Measurements from ENCODE around the gene JADE3. TPM values are rescaled to one million over a fixed set of nuclear protein-coding genes. Genes with fewer than 3 reads are reported as not detected.

Gene JADE3
- total and polyA plus RNA-seq, 2 experiments from 2014 or later = 4.5 to 15.3 TPM

DNA sequence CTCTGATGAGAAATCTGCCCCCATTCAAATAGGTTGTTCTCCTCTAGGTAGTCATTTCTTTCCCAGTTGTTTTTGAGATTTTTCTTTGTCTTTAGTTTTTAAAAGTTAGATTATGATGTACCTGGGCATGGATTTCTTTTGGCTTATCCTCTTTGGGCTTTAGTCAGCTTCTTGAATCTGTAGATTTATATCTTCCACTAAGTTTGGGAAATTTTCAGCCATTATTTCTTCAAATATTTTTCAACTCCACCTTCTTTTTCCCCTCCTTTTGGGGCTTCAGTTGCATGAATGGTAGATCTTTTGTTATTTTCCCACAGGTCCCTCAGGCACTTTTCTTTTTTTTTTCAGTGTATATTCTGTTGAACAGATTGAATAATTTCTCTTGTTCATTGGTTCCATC lies 77.3 kb downstream of the JADE3 start (continued):
- no peak for TF ChIP-seq CREB1 (CRISPR knock-in tag; IDR thresholded peaks at IDR 0.05; ENCODE audit: low read depth)
- TF ChIP-seq, protein P1, sequence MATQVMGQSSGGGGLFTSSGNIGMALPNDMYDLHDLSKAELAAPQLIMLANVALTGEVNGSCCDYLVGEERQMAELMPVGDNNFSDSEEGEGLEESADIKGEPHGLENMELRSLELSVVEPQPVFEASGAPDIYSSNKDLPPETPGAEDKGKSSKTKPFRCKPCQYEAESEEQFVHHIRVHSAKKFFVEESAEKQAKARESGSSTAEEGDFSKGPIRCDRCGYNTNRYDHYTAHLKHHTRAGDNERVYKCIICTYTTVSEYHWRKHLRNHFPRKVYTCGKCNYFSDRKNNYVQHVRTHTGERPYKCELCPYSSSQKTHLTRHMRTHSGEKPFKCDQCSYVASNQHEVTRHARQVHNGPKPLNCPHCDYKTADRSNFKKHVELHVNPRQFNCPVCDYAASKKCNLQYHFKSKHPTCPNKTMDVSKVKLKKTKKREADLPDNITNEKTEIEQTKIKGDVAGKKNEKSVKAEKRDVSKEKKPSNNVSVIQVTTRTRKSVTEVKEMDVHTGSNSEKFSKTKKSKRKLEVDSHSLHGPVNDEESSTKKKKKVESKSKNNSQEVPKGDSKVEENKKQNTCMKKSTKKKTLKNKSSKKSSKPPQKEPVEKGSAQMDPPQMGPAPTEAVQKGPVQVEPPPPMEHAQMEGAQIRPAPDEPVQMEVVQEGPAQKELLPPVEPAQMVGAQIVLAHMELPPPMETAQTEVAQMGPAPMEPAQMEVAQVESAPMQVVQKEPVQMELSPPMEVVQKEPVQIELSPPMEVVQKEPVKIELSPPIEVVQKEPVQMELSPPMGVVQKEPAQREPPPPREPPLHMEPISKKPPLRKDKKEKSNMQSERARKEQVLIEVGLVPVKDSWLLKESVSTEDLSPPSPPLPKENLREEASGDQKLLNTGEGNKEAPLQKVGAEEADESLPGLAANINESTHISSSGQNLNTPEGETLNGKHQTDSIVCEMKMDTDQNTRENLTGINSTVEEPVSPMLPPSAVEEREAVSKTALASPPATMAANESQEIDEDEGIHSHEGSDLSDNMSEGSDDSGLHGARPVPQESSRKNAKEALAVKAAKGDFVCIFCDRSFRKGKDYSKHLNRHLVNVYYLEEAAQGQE (IDR thresholded peaks at IDR 0.05; ENCODE audit: unreplicated experiment) = no peak
- no peak for TF ChIP-seq POLR2AphosphoS5 (IDR thresholded peaks at IDR 0.05; ENCODE audit: low read depth)
- TF ChIP-seq NANOG (IDR thresholded peaks at IDR 0.05; ENCODE audit: borderline replicate concordance) = no peak

DNA sequence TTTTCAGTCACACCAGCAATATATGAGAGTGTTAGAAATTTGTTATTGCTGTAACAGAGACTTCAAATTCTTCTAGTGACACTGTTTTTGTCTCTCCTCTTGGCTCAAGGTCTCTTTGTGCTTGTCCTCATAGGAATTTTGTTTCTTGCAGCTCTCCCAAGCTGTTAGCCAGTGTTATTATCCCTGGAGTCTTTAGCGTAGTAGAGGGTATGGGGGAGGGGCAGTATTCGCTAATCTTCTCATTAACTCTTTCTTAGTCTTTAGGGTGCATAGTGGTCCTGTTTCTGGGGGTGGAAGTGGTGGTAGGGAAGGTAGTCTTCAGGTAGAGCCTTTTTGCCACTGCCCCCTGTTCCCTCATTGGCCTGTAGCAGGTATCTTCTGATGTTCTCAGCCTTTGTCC lies 79.4 kb downstream of the JADE3 start:
- Histone ChIP-seq H3K27me3 (ENCODE audit: insufficient read depth) (no peaks in the 10 kb centered on the region), H3K36me3 (ENCODE audit: insufficient read depth) (no peaks in the 10 kb centered on the region), H3K9me2 (ENCODE audit: insufficient read depth) (no peaks in the 10 kb centered on the region), H3F3A (replicated peaks; ENCODE audit: low read depth) (no peaks in the 10 kb centered on the region), H3K79me2 (replicated peaks; ENCODE audit: insufficient read depth) (no peaks in the 10 kb centered on the region; the same call in 1 of the 2 replicates), H3K4me3 (no peak overlapping the region; the same call in 1 of the 2 replicates), H3K4me2 (peak overlapping the region; percentile 4), H3K27ac (ENCODE audit: low read depth) (0 out of 2 replicates have a peak overlapping the region, but pooled peaks have one; percentile 39), H3K4me1 (ENCODE audit: insufficient read depth) (peaks cover 24% of the 10 kb centered on the region), H4K20me1 (replicated peaks; ENCODE audit: insufficient read depth) (no peaks in the 10 kb centered on the region; the same call in 1 of the 2 replicates), H2AFZ (no peak overlapping the region)
- Mint-ChIP-seq H3K27ac (peak overlapping the region; percentile 74), H3K4me1 (peaks cover 24% of the 10 kb centered on the region), H3K27me3 (ENCODE audit: insufficient read depth, low read depth, poor library complexity) (no peaks in the 10 kb centered on the region), H3K9me3 (no peaks in the 10 kb centered on the region), H3K36me3 (ENCODE audit: low read depth) (peaks cover 20% of the 10 kb centered on the region; the same call in 2 of the 3 replicates), H3K4me3 (peak overlapping the region; percentile 47)
- DNase-seq (ENCODE audit: low spot score) = peak; percentile 49
- ATAC-seq = peak; percentile 73
- TF ChIP-seq NANOG (IDR thresholded peaks at IDR 0.05; ENCODE audit: borderline replicate concordance) = no peak
- TF ChIP-seq CREB1 (CRISPR knock-in tag; IDR thresholded peaks at IDR 0.05; ENCODE audit: low read depth) = no peak
- TF ChIP-seq, protein P2, sequence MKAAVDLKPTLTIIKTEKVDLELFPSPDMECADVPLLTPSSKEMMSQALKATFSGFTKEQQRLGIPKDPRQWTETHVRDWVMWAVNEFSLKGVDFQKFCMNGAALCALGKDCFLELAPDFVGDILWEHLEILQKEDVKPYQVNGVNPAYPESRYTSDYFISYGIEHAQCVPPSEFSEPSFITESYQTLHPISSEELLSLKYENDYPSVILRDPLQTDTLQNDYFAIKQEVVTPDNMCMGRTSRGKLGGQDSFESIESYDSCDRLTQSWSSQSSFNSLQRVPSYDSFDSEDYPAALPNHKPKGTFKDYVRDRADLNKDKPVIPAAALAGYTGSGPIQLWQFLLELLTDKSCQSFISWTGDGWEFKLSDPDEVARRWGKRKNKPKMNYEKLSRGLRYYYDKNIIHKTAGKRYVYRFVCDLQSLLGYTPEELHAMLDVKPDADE (IDR thresholded peaks at IDR 0.05) = no peak
- TF ChIP-seq JUNB (IDR thresholded peaks at IDR 0.05; ENCODE audit: unreplicated experiment) = no peak
- TF ChIP-seq EZH2phosphoT487 (IDR thresholded peaks at IDR 0.05; ENCODE audit: unreplicated experiment) = no peak
- TF ChIP-seq, protein P1 (IDR thresholded peaks at IDR 0.05; ENCODE audit: unreplicated experiment) = no peak
- TF ChIP-seq, protein P3, sequence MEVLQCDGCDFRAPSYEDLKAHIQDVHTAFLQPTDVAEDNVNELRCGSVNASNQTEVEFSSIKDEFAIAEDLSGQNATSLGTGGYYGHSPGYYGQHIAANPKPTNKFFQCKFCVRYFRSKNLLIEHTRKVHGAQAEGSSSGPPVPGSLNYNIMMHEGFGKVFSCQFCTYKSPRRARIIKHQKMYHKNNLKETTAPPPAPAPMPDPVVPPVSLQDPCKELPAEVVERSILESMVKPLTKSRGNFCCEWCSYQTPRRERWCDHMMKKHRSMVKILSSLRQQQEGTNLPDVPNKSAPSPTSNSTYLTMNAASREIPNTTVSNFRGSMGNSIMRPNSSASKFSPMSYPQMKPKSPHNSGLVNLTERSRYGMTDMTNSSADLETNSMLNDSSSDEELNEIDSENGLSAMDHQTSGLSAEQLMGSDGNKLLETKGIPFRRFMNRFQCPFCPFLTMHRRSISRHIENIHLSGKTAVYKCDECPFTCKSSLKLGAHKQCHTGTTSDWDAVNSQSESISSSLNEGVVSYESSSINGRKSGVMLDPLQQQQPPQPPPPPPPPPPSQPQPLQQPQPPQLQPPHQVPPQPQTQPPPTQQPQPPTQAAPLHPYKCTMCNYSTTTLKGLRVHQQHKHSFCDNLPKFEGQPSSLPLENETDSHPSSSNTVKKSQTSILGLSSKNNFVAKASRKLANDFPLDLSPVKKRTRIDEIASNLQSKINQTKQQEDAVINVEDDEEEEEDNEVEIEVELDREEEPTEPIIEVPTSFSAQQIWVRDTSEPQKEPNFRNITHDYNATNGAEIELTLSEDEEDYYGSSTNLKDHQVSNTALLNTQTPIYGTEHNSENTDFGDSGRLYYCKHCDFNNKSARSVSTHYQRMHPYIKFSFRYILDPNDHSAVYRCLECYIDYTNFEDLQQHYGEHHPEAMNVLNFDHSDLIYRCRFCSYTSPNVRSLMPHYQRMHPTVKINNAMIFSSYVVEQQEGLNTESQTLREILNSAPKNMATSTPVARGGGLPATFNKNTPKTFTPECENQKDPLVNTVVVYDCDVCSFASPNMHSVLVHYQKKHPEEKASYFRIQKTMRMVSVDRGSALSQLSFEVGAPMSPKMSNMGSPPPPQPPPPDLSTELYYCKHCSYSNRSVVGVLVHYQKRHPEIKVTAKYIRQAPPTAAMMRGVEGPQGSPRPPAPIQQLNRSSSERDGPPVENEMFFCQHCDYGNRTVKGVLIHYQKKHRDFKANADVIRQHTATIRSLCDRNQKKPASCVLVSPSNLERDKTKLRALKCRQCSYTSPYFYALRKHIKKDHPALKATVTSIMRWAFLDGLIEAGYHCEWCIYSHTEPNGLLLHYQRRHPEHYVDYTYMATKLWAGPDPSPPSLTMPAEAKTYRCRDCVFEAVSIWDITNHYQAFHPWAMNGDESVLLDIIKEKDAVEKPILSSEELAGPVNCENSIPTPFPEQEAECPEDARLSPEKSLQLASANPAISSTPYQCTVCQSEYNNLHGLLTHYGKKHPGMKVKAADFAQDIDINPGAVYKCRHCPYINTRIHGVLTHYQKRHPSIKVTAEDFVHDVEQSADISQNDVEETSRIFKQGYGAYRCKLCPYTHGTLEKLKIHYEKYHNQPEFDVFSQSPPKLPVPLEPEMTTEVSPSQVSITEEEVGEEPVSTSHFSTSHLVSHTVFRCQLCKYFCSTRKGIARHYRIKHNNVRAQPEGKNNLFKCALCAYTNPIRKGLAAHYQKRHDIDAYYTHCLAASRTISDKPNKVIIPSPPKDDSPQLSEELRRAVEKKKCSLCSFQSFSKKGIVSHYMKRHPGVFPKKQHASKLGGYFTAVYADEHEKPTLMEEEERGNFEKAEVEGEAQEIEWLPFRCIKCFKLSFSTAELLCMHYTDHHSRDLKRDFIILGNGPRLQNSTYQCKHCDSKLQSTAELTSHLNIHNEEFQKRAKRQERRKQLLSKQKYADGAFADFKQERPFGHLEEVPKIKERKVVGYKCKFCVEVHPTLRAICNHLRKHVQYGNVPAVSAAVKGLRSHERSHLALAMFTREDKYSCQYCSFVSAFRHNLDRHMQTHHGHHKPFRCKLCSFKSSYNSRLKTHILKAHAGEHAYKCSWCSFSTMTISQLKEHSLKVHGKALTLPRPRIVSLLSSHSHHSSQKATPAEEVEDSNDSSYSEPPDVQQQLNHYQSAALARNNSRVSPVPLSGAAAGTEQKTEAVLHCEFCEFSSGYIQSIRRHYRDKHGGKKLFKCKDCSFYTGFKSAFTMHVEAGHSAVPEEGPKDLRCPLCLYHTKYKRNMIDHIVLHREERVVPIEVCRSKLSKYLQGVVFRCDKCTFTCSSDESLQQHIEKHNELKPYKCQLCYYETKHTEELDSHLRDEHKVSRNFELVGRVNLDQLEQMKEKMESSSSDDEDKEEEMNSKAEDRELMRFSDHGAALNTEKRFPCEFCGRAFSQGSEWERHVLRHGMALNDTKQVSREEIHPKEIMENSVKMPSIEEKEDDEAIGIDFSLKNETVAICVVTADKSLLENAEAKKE (CRISPR knock-in tag; IDR thresholded peaks at IDR 0.05) = no peak
- TF ChIP-seq ZNF114 (CRISPR knock-in tag; IDR thresholded peaks at IDR 0.05) = no peak
- no peak for TF ChIP-seq EZH2 (IDR thresholded peaks at IDR 0.05; ENCODE audit: low read depth, unreplicated experiment)

Data from GM23338 (cell line).